GM19395 (cell line): ENCODE measurements around the gene SLC45A3.
"Not testable (repeated sequence)": the region's sequence is repeated elsewhere in the genome, so short reads cannot be mapped to it uniquely, and the experiment has no call there.

Source experiments
- ATAC-seq: cut with Tn5 transposase; IDR thresholded peaks from one replicate; pipeline ENCODE4 v1.9.1; 2021; ENCODE audit warnings: mild to moderate bottlenecking, moderate library complexity; ENCODE audit not compliant: unreplicated experiment

The SLC45A3 gene

GRCh38 chr1:205680073-205680851 is at the start of gene SLC45A3:
TSS of gene SLC45A3 (minus strand) at chr1:205680509. CDS start at chr1:205664656, 15,853 bp downstream.
- no peak for ATAC-seq

GRCh38 chr1:205726619-205727125 is 46.4 kb upstream of the SLC45A3 start:
- ATAC-seq = no peak

- ATAC-seq = no peak
Measured at GRCh38 chr1:205725514-205725913, 45.2 kb upstream of the SLC45A3 start.

GRCh38 chr1:205720740-205721139 is 40.4 kb upstream of the SLC45A3 start:
- ATAC-seq = not testable (repeated sequence)

- ATAC-seq = no peak
Measured at GRCh38 chr1:205719762-205720161, 39.5 kb upstream of the SLC45A3 start.

GRCh38 chr1:205719015-205719414 is 38.7 kb upstream of the SLC45A3 start:
- ATAC-seq = no peak

GRCh38 chr1:205716371-205717132 is 36.2 kb upstream of the SLC45A3 start:
- ATAC-seq = no peak

- ATAC-seq = no peak
Measured at GRCh38 chr1:205715628-205716027, 35.3 kb upstream of the SLC45A3 start.

GRCh38 chr1:205714906-205715246 is 34.6 kb upstream of the SLC45A3 start:
- ATAC-seq = no peak

GRCh38 chr1:205714190-205714905 is 34.0 kb upstream of the SLC45A3 start:
- no peak for ATAC-seq

- peak; percentile 70 for ATAC-seq
Measured at GRCh38 chr1:205711105-205712048, 31.1 kb upstream of the SLC45A3 start.

GRCh38 chr1:205710201-205711062 is 30.1 kb upstream of the SLC45A3 start:
- ATAC-seq = no peak

GRCh38 chr1:205709640-205710039 is 29.3 kb upstream of the SLC45A3 start:
- no peak for ATAC-seq

GRCh38 chr1:205709059-205709398 is 28.7 kb upstream of the SLC45A3 start:
- no peak for ATAC-seq

GRCh38 chr1:205706601-205707502 is 26.5 kb upstream of the SLC45A3 start:
- ATAC-seq = no peak

GRCh38 chr1:205704903-205705302 is 24.6 kb upstream of the SLC45A3 start:
- no peak for ATAC-seq

- no peak for ATAC-seq
Measured at GRCh38 chr1:205703072-205703471, 22.8 kb upstream of the SLC45A3 start.

GRCh38 chr1:205701891-205702290 is 21.6 kb upstream of the SLC45A3 start:
- ATAC-seq = no peak
